Parathyroid adenoma (tissue), 2 donors: ENCODE results near the gene BIN1.

Source experiments
- H2AFZ ChIP-seq: fragments of 300-600 bp; sonication (generic); one replicate; pipeline ENCODE4 v1.7.0; 2017; ENCODE audit warnings: antibody characterized with exemption, mild to moderate bottlenecking
- H3K27ac ChIP-seq: fragments of 300-600 bp; sonication (generic); one replicate; pipeline ENCODE4 v1.7.0; 2017
- H3K27me3 ChIP-seq: fragments of 300-600 bp; sonication (generic); one replicate; pipeline ENCODE4 v1.7.0; 2017; ENCODE audit warnings: low read length; ENCODE audit not compliant: control insufficient read depth, insufficient read depth
- H3K36me3 ChIP-seq: fragments of 300-600 bp; sonication (generic); one replicate; pipeline ENCODE4 v1.7.0; 2017; ENCODE audit warnings: low read length; ENCODE audit not compliant: control insufficient read depth, insufficient read depth
- H3K4me1 ChIP-seq: fragments of 300-600 bp; sonication (generic); one replicate; pipeline ENCODE4 v1.7.0; 2017; ENCODE audit warnings: control low read depth
- H3K4me2 ChIP-seq: fragments of 300-600 bp; sonication (generic); one replicate; pipeline ENCODE4 v1.7.0; 2017; ENCODE audit warnings: low read length
- H3K4me3 ChIP-seq: fragments of 300-600 bp; sonication (generic); one replicate; pipeline ENCODE4 v1.7.0; 2017; ENCODE audit warnings: low read depth, low read length
- H3K79me2 ChIP-seq: fragments of 300-600 bp; sonication (generic); one replicate; pipeline ENCODE4 v1.7.0; 2017; ENCODE audit warnings: control low read depth
- H3K9ac ChIP-seq: fragments of 300-600 bp; sonication (generic); one replicate; pipeline ENCODE4 v1.7.0; 2017; ENCODE audit warnings: mild to moderate bottlenecking
- H3K9me3 ChIP-seq: fragments of 300-600 bp; sonication (generic); one replicate; pipeline ENCODE4 v1.7.0; 2017; ENCODE audit warnings: low read length; ENCODE audit not compliant: control insufficient read depth
- CTCF ChIP-seq: fragments of 300-600 bp; sonication (generic); IDR thresholded peaks from one replicate; pipeline ENCODE4 v1.7.0; 2017; ENCODE audit warnings: antibody characterized with exemption, mild to moderate bottlenecking
- donor health status: primary hyperparathyroidism.

Gene BIN1

GRCh38 chr2:127000194-127000593 lies 106.8 kb downstream of the BIN1 start:
- Histone ChIP-seq H3K27ac (no peak overlapping the region), H3K4me2 (no peak overlapping the region), H3K9ac (no peak overlapping the region), H3K79me2 (no peaks in the 10 kb centered on the region), H3K36me3 (no peaks in the 10 kb centered on the region), H3K9me3 (no peaks in the 10 kb centered on the region), H3K4me1 (no peaks in the 10 kb centered on the region), H3K27me3 (no peaks in the 10 kb centered on the region), H2AFZ (no peak overlapping the region), H3K4me3 (no peak overlapping the region)
- TF ChIP-seq CTCF: no peak

- no peaks in the 10 kb centered on the region for H3K79me2 ChIP-seq
- no peak overlapping the region for H3K9ac ChIP-seq
- H3K4me1 ChIP-seq: no peaks in the 10 kb centered on the region
- H3K9me3 ChIP-seq: no peaks in the 10 kb centered on the region
- no peak overlapping the region for H3K27ac ChIP-seq
- no peaks in the 10 kb centered on the region for H3K36me3 ChIP-seq
- no peak overlapping the region for H2AFZ ChIP-seq
- TF ChIP-seq CTCF: no peak
- no peaks in the 10 kb centered on the region for H3K27me3 ChIP-seq
- H3K4me3 ChIP-seq: no peak overlapping the region
- no peak overlapping the region for H3K4me2 ChIP-seq
Observed at GRCh38 chr2:126999106-126999756, 107.7 kb downstream of the BIN1 start.

- TF ChIP-seq CTCF: no peak
- Histone ChIP-seq H3K9ac (no peak overlapping the region), H3K4me1 (no peaks in the 10 kb centered on the region), H3K27me3 (no peaks in the 10 kb centered on the region), H2AFZ (no peak overlapping the region), H3K4me2 (no peak overlapping the region), H3K9me3 (no peaks in the 10 kb centered on the region), H3K36me3 (no peaks in the 10 kb centered on the region), H3K4me3 (no peak overlapping the region), H3K79me2 (no peaks in the 10 kb centered on the region), H3K27ac (no peak overlapping the region)
Observed at GRCh38 chr2:126998486-126998885, 108.5 kb downstream of the BIN1 start.
